ENCODE data around the gene SH2D4B. TPM values are rescaled to one million over a fixed set of nuclear protein-coding genes. Genes with fewer than 3 reads are reported as not detected.

The SH2D4B gene
- total RNA-seq, 1 donor from 2014 or later: not detected

DNA sequence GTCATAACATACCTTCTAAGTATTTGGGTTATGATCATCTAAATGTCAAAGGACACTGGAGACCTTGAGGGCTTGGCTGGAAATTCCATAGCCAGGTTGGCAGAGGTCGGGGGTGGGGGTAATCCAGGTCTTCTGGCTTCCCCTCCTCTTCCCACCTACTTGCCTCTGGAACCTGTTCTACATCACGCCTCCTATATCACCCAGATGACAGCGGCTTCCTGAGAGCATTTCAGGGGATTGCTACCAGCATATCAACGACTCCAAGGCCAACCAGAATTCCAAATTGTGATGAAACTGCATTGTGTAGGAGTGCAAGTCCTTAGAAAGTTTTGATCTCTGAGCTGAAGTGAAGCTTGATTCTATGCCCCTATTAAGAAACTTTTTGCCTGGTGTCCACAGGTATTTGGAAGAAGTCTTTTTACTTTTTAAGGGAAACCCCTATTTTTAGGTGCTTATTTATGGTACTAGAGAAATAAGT is 95.7 kb downstream of the SH2D4B start:
- DNase-seq (ENCODE audit: low spot score): no peak

DNA sequence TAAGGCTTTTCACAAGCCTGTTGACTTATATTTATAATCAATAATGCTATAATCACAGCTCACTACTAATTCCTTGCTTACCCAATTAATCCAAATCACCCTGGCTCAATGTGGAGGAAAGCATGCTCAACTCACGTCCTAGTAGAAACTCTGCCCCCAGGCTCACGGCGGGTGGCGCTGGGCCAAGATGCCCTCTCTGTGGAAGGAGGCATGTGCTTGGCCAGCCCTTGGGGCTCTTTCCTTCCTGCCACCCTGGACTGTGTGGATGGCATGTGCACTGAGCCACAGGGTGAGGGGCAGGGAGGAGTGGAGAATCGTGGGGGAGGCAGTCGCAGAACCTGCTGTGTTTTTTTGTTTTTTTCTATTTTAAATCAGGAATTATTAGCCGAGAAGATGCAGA is 96.2 kb downstream of the SH2D4B start:
- DNase-seq (ENCODE audit: low spot score): no peak

DNA sequence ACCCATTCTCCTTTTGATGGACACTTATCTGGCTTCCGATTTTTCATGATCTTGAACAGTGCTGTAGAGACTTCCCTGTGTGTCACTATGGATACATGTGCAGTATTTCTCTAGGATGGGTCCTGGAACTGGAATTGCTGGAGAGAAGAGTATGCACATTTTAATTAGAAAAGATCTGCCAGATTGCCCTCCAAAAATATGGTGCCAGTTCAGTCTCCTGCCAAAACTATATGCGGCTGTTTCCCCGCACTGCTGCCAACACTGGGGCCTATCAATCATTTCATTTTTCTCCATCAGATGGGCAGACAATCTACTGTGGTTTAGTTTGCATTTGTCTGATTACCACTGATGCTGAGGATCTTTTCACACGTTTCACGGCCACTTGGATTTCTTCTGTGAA is 105.0 kb downstream of the SH2D4B start:
- DNase-seq (ENCODE audit: low spot score): no peak

DNA sequence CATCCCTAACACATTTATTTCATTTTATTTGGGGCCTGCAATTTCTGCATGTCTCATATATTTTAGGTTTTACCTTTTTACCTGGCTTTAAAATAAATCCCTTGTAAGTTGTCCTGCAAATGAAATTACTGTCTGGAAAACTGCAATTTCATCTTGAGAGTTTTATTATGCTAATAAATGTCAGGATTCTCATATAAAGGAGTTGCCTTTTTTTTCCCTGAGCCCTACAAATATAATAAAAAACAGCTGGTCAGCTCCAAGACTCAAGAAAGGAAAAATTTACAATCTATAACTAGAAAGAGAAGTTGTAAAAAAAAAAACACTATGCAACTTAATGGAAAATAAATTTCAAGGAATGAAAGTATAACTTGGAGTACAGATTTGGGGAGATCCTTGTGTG is 108.7 kb downstream of the SH2D4B start:
- no peak for DNase-seq (ENCODE audit: low spot score)

DNA sequence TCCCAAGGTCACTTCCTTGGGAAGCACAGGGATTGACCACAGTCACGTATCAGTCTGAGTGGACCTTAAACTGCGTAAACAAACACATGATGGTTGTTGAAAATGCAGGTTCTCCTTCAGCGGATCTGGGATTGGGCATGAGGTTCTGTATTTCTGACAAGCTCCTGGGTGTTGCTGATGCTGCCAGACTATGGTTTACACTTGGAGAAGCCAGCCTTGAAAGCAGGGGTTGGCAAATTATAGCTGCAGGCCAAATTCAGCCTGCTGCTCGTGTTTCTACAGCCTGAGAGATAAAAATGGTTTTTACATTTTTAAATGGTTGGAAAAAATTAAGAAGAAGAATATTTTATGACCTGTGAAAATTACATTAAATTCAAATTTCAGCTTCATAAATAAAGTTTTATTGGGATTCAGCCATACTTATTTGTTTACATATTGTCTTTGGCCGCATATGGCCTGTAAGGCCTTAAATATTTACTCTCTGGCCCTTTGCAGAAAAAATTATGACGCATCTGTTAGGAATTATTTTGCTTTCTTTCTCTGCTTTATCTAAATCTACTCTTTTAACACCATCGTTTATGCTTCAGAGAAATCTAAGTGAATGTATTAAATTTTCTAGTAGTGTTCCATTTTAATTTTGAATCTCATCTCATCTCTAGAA is 109.6 kb downstream of the SH2D4B start:
- DNase-seq (ENCODE audit: low spot score): no peak

DNA sequence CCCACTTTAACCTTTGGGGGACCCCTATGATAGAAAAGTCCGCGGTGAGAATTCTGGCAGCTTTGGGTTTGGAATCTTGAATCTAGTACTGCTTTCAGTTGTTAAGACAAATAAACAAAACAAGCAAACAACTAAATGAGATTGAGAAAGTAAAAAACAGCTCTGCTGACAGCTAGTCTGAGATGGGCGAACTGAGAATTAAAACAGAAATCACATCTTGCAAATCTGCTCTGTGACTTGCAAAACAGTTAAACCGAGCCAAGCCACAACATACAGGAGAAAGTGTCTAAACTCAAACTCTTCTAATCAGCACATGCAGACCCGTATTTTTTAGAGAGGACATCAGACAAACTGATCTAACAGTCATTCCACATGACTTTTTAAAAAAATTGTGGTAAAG is 110.4 kb downstream of the SH2D4B start:
- DNase-seq (ENCODE audit: low spot score): no peak

DNA sequence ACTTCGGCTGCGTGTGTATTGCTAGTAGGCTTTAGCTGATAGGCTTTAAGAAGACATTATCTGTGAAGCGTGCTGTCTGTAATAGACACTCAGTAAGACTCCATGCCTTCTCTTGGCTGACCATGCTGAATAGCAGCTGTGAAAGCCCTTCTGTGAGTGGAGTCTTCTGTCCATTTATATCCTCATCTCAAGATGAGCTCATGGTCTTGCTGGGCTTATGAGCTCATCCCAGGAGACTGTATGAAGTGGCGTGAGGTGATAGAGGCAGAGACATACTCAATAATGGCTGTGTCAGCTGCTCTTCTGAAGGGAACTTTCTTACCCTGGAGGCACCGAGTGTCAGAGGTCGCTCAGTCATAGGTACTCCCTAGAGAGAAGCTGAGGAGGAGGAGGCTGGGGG is 111.5 kb downstream of the SH2D4B start:
- no peak for DNase-seq (ENCODE audit: low spot score)

DNA sequence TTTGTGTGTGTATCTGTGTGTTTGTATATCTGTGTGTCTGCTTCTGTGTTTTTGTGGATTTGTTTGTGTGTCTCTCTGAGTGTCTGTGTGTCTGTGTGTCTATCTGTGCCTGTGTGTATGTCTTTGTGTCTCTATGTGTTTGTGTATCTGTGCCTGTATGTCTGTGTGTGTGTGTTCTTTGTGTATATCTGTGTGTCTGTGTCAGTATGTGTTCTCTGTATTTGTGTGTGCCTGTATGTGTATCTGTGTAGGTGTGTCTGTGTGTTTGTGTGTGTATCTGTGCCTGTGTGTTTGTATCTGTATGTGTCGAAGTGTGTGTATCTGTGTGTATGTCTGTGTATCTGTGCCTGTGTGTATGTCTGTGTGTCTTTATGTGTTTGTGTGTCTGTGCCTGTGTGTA is 118.2 kb downstream of the SH2D4B start:
- no peak for DNase-seq (ENCODE audit: low spot score)

DNA sequence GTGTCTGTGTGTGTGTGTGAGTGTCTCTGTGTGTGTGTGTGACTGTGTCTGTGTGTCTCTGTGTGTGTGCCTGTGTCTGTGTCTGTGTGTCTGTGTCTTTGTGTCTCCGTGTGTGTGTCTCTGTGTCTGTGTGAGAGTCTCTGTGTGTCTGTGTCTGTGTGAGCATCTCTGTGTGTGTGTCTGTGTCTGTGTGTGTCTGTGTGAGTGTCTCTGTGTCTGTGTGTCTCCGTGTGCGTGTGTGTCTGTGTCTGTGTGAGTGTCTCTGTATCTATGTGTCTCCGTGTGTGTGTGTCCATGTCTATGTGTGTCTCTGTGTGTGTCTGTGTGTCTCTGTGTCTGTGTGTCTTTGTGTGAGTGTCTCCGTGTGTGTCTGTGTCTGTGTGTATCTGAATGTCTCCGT is 120.4 kb downstream of the SH2D4B start:
- no peak for DNase-seq (ENCODE audit: low spot score)

DNA sequence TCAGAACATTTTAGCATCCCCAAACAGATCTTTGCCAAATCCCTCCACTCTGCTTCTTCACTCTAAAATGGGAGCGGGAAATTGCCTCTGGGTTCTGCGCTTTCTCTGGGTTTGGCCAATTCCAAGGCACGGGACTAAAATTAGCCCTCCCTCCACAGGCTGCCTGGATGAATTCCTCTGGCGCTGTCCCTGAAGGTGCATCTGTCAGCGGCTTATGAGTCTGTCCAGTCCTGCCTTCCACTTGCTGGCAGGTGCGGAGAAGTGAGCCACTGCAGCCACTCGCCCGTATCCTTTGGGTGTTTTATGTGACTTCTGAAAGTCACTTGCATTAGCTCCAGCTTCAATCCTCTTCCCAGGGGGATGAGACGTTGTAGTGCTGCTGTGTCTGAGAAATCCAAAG is 121.6 kb downstream of the SH2D4B start:
- DNase-seq (ENCODE audit: low spot score): no peak

DNA sequence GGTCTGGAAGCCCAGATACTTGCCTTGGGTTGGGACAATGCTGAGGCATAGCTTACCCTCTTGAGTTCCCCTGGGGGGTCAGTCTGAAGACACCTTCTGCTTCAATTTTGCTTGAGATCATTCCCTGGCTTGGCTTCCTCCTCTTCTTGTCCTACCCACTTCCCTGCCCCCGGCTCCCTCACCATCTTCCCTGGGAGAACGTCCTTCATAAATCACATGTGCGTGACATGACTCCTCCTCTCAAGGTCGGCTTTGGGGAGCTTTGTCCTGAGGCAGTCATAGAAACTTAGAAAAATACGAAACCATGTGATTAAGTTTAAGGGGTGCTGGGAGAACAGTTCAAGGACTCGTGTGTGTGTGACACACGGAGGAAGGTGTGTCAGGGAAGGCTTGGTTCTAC is 122.6 kb downstream of the SH2D4B start:
- DNase-seq (ENCODE audit: low spot score): no peak

DNA sequence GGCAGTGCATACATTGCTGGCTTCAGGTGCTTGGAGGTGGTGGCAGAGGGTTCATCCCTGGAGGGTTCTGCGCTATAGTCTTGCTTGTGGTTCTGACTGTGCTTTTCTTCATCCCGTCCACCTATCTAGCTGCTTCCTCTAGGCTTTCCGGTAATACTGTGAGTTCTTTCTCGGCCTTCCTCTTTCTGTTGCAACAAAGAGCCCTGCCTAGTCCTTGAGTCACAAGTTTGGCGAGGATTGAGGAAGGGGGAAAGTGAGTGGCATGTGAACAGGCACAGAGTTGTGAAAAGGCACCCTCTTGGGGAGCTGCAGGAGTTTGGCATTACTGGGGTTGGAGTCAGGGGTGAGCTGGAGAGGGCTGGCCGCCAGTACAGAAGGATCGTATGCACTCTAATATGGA is 123.0 kb downstream of the SH2D4B start:
- no peak for DNase-seq (ENCODE audit: low spot score)

DNA sequence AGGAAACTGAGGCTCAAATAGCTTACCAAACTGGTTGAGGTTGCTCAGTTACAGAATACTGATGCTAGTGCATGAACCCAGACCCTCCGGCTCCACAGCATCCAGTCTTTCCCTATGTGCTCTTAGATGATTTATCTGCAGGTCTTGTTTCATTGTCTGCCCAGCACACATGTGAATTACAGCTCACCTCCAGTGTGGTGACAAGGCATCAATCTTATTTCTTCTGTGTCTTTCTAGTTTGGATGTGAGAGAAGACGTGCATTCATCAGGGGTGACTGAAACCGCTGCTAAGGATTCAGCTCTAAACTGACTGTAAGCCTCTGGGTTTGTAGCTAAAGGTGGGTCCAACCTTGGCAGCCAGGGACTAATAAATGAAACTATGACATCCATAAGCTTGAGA is 123.8 kb downstream of the SH2D4B start:
- DNase-seq (ENCODE audit: low spot score): no peak

DNA sequence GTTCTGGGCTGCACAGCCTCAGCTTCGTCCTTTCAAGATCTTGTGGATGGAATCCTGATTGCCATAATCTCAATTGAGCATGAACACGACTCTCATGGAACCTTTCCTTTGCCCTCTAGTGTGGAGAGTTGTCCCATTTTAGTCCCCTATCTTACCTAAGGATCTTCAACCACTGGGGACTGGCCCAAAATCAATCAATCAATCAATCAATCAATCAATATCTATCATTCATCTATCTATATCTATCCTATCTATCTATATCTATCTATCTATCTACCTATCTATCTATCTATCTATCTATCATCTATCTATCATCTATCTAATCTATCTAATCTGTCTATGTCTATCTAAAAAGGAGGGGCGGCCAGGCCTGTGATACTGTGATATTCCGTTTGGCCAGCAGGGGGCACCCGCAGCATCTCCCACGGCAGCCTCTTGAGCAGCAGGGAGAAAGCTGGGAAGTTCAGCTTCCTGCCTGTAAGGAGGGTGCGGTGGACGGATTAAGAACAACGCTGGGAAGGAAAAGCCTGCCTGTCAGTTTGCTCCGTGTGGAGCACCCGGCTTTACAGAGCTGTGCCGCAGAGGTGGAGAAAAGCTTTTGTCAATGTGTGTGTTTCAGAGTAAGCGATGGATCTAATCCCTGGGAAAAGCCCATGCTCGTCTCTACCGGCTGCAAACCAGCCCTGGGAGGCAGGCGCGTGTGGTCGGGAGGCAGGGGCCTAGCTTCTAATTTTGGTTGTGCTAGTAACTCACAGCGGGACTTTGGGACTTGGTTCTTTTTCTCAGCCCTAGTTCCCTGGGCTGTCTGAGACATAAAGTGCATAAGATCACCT is 124.9 kb downstream of the SH2D4B start:
- DNase-seq (ENCODE audit: low spot score): peak; percentile 85

DNA sequence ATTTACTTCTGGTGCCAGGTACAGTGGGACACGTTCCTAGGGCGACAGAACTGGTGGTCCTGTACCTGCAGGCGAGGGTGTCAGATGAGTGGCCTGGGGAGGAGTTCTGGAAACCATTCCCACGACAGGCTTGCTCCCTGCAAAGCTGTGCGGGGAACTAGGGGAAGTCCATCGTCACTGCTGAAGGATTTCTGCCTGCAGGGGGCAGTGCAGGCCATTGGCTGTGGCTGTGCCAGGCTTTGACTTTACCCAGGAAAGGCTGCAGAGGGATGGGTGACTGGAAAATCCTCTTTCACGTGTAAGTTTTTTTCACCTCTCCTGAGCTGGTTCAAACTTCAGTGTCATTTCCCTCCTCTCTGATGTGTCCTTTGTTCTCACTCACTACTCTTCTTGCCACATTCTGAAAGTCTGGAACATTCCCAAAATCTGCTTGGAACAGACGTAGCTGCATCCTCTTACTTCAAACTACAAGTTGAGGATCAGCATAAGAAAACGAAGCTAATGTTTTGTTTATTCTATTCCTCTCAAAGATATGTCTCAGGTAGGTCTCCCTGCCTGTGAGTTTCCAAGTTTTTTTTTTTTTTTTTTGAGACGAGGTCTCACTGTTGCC is 126.5 kb downstream of the SH2D4B start:
- DNase-seq (ENCODE audit: low spot score): peak; percentile 83

DNA sequence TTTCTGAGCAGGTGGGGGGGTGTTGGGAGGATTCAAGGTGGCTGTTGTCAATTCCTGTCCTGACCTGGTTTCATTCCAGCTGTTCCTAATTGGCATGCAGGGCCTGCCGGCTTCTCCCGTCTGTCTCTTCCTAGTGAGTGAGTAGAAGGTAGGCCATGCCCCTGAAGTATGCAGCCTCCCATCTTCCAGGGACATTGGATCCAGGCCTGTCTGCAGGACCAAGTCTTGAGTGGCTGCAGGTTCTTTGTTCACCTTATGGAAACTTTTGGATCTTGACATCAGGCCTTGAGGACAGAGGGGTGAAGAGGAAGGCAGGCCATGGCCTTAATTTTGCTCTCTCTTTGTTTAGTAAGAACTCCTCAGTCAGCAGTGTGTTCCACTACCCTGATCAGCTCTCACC is 131.8 kb downstream of the SH2D4B start:
- no peak for DNase-seq (ENCODE audit: low spot score)

DNA sequence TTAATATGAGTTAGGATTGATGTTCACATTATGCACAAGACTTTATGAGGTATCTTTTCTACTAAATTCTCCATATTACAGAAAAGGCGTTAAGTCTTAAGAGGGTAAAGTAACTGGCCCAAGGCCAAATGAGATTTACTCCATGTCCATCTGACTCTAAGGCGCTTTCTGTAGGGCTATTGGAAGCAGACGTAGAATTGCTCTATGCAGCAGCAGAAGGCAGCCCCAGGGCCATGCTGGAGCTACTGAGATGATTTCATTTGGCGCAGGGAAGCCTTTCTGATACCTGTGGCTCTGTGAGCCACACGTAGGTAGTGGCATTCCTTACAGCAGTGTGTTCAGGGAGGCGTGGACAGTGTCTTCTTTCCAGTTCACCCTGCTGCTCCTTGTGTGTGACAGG is 133.1 kb downstream of the SH2D4B start:
- DNase-seq (ENCODE audit: low spot score): no peak

DNA sequence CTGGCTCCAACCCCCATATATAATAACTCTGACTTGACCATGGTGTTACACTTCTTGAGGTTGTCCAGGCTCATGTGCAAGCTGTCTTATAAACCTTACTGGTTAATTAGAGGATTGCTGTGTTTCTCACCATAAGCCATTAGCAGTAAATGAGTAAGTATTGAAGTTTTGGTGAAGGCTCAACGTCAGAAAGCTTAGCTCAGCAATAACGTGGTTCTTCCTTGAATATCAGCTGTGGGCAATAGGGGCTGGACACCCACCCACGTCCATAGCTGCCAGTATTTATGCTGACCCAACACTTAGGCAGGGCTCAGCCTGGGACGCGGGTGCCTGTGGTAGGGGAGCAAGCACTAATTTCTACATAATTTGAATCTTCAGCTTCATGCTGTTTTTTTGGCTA is 134.1 kb downstream of the SH2D4B start:
- DNase-seq (ENCODE audit: low spot score): no peak

DNA sequence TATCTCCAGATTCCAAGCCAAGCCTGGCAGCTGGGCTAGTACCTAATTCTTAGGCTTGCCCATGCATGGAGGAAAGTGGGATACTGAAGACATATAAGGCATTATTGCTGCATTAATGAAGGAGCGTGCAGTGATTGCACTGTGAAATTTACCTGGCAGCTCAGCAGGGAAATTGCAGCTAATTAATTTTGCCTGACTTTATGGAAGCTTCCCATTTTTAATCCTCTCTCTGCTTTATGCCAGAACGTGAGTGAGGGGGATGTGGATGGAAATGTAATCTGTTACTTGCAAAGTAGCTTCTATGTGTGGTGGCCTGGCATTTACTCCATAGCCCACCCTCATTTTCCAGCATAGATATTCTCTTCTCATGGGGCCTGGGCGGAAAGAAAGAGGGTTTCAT is 134.9 kb downstream of the SH2D4B start:
- no peak for DNase-seq (ENCODE audit: low spot score)

DNA sequence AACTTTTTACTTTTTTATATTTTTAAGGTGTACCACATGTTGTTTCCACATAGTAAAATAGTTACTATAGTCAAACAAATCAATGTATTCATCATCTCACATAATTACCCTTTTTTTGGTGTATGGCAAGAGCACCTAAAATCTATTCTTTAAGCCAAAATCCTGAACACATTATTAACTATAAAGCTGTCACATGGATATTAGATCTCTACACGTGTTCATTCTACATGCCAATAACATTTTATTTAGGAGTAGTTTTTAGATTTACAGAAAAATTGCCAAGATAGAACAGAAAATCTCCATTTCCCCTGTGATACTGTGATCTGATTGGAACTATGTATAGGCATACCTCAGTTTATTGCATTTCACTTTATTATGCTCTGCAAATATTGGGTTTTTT is 137.1 kb downstream of the SH2D4B start:
- DNase-seq (ENCODE audit: low spot score): no peak

DNA sequence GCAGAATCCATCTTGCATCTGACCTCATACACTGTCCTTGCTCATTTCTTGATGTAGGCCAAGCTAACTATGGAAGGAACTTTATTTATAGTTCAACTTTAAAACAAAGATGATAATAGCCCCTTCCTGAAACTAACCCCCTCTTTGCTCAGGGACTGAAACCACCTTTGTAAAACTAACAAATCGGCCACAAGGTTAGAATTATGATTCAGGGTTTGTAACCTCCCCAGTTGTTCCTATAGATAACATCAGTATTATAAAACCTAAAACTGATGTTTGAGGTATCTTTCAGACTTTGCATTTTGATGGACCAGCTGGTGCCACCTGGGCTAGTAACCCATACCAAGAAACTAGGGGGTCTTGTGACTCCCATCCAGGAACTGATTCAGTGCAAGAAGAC is 143.4 kb downstream of the SH2D4B start:
- no peak for DNase-seq (ENCODE audit: low spot score)

DNA sequence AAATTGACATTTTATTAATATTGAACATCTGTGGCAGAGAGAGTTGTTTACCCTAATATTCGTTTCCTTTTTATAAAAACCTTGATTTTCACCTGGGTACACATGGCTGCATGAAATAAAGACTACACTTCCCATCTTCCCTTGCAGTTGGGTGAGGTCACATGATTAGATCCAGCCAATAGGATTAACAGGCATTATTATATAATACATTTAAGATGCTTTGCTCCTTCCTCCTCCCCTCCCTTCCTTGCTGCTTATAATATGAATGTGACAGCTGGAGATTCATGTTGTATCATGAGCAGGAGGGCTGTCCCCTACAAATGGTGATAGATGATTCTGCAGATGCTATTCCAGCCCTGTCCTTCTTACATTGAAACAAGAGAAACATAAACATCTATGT is 146.6 kb downstream of the SH2D4B start:
- DNase-seq (ENCODE audit: low spot score): no peak

DNA sequence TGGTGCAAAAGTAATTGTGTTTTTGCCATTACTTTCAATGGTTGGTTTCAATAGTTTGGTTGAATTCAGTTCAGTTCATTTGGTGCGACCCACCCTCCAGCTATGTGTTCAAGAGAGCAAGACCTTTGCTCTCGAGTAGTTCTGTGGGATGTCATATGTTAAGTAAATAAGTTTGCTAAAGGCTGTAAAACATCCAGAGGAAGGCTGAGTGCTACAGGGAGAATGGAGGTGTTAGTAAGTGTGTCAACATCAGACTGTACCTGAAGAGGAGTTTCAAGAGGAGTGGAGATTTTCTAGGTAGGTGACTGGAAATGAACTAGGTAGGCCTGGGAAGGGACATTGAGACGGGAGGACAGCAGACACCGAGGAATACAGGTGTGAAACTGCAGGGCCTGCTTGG is 147.7 kb downstream of the SH2D4B start:
- no peak for DNase-seq (ENCODE audit: low spot score)

All from mucosa of gallbladder (tissue), 1 donor.